ENCODE results near the gene SGSM2. TPM values are rescaled to one million over a fixed set of nuclear protein-coding genes. Genes with fewer than 3 reads are reported as not detected.

The SGSM2 gene
- total and polyA plus RNA-seq, 2 donors (not counting 1 experiment from before 2014, with no cell fraction given), result 139 to 181 TPM

- Histone ChIP-seq H3K27me3 (replicated peaks in 1 of 4; ENCODE audit: control extremely low read depth in 1 of 4, control insufficient read depth in 3 of 4, insufficient read depth in 4 of 4, low read length in 3 of 4) (no peaks in the 10 kb centered on the region), H3K4me3 (ENCODE audit: control extremely low read depth in 1 of 5, extremely low read depth in 1 of 5, insufficient read depth in 1 of 5, low read depth in 2 of 5, low read length in 4 of 5) (no peak overlapping the region), H3K9me3 (ENCODE audit: control extremely low read depth in 1 of 3, control insufficient read depth in 2 of 3, insufficient read depth in 1 of 3, low read length in 2 of 3) (no peaks in the 10 kb centered on the region), H3K79me2 (ENCODE audit: control insufficient read depth, insufficient read depth, low read length) (peaks cover 7% of the 10 kb centered on the region), H3K4me2 (replicated peaks; ENCODE audit: low read depth, low read length, poor library complexity, severe bottlenecking) (no peak overlapping the region), H3K27ac (ENCODE audit: low read length in 2 of 2) (no peak overlapping the region), H2AFZ (ENCODE audit: insufficient read depth, low read depth, low read length, poor library complexity, severe bottlenecking) (no peak overlapping the region), H4K20me1 (ENCODE audit: control insufficient read depth, insufficient read depth, low read length, poor library complexity, severe bottlenecking) (peaks cover 6% of the 10 kb centered on the region), H3K9ac (ENCODE audit: low read length) (no peak overlapping the region), H3K36me3 (replicated peaks in 1 of 2; ENCODE audit: control extremely low read depth in 1 of 2, control insufficient read depth in 1 of 2, extremely low read depth in 1 of 2, insufficient read depth in 2 of 2, low read length in 1 of 2) (no peaks in the 10 kb centered on the region), H3K4me1 (ENCODE audit: control insufficient read depth in 2 of 2, insufficient read depth in 2 of 2, low read length in 2 of 2) (no peaks in the 10 kb centered on the region)
- POLR2A ChIA-PET, result no interaction called here
- DNase-seq, result no peak
- no peaks in the 10 kb centered on the region for H3K9me3 Mint-ChIP-seq (ENCODE audit: insufficient read depth)
- no peaks in the 10 kb centered on the region for H3K27me3 Mint-ChIP-seq
- no peak for ATAC-seq (ENCODE audit: low read depth)
- CTCF ChIA-PET, result interaction anchor here (1.8 kb wide), 1 partner anchor 25 kb away, joined by 5 read pairs; no protein-coding TSS in a partner anchor
- H3K4me3 Mint-ChIP-seq, result no peak overlapping the region
- no peak overlapping the region for H3K27ac Mint-ChIP-seq
- H3K4me1 Mint-ChIP-seq, result peaks cover 4% of the 10 kb centered on the region
- 100% methylated on average over 2 of the region's 4 CpGs for WGBS (ENCODE audit: insufficient coverage)
- no peak for TF ChIP-seq CTCF (IDR thresholded peaks at IDR 0.05)
- intact Hi-C loops (cut with micrococcal nuclease), result no loop called here
Measured at GRCh38 chr17:2357237-2357636, 19.9 kb downstream of the SGSM2 start.

- no peak for ATAC-seq (ENCODE audit: low read depth)
- Mint-ChIP-seq H3K4me3 (no peak overlapping the region), H3K27me3 (no peaks in the 10 kb centered on the region), H3K4me1 (peaks cover 4% of the 10 kb centered on the region), H3K27ac (no peak overlapping the region), H3K9me3 (ENCODE audit: insufficient read depth) (no peaks in the 10 kb centered on the region)
- no peak overlapping the region for H3K4me2 ChIP-seq (replicated peaks; ENCODE audit: low read depth, low read length, poor library complexity, severe bottlenecking)
- no peaks in the 10 kb centered on the region for H3K9me3 ChIP-seq (ENCODE audit: control extremely low read depth in 1 of 3, control insufficient read depth in 2 of 3, insufficient read depth in 1 of 3, low read length in 2 of 3)
- TF ChIP-seq EZH2 (IDR thresholded peaks at IDR 0.05; ENCODE audit: borderline replicate concordance, insufficient read depth, low read depth, low read length, poor library complexity, severe bottlenecking) (no peak), CTCF (IDR thresholded peaks at IDR 0.05) (no peak)
- WGBS (ENCODE audit: insufficient coverage), result 95% methylated on average over 10 of the region's 10 CpGs
- peaks cover 0 to 6% of the 10 kb centered on the region in 2 experiments for H3K36me3 ChIP-seq (replicated peaks in 1 of 2; ENCODE audit: control extremely low read depth in 1 of 2, control insufficient read depth in 1 of 2, extremely low read depth in 1 of 2, insufficient read depth in 2 of 2, low read length in 1 of 2)
- H3K9ac ChIP-seq (ENCODE audit: low read length), result no peak overlapping the region
- no peak overlapping the region for H3K4me3 ChIP-seq (ENCODE audit: control extremely low read depth in 1 of 5, extremely low read depth in 1 of 5, insufficient read depth in 1 of 5, low read depth in 2 of 5, low read length in 4 of 5)
- no peak overlapping the region for H3K27ac ChIP-seq (ENCODE audit: low read length in 2 of 2)
- no peaks in the 10 kb centered on the region for H3K27me3 ChIP-seq (replicated peaks in 1 of 4; ENCODE audit: control extremely low read depth in 1 of 4, control insufficient read depth in 3 of 4, insufficient read depth in 4 of 4, low read length in 3 of 4)
- DNase-seq, result no peak
- peaks cover 6% of the 10 kb centered on the region for H4K20me1 ChIP-seq (ENCODE audit: control insufficient read depth, insufficient read depth, low read length, poor library complexity, severe bottlenecking)
- H3K79me2 ChIP-seq (ENCODE audit: control insufficient read depth, insufficient read depth, low read length), result peaks cover 6% of the 10 kb centered on the region
- no peaks in the 10 kb centered on the region for H3K4me1 ChIP-seq (ENCODE audit: control insufficient read depth in 2 of 2, insufficient read depth in 2 of 2, low read length in 2 of 2)
- ChIA-PET POLR2A (no interaction called here), CTCF (interaction anchor here (1.8 kb wide), 1 partner anchor 25 kb away, joined by 5 read pairs; no protein-coding TSS in a partner anchor)
- no peak overlapping the region for H2AFZ ChIP-seq (ENCODE audit: insufficient read depth, low read depth, low read length, poor library complexity, severe bottlenecking)
- intact Hi-C loops (cut with micrococcal nuclease), result no loop called here
Measured at GRCh38 chr17:2357931-2358434, 20.7 kb downstream of the SGSM2 start.
